ENCODE measurements around the gene PLA2G6. TPM values are rescaled to one million over a fixed set of nuclear protein-coding genes. Genes with fewer than 3 reads are reported as not detected.

PLA2G6 gene
- total and polyA plus RNA-seq, 2 experiments from 2014 or later: 28.2 to 30.2 TPM

DNA sequence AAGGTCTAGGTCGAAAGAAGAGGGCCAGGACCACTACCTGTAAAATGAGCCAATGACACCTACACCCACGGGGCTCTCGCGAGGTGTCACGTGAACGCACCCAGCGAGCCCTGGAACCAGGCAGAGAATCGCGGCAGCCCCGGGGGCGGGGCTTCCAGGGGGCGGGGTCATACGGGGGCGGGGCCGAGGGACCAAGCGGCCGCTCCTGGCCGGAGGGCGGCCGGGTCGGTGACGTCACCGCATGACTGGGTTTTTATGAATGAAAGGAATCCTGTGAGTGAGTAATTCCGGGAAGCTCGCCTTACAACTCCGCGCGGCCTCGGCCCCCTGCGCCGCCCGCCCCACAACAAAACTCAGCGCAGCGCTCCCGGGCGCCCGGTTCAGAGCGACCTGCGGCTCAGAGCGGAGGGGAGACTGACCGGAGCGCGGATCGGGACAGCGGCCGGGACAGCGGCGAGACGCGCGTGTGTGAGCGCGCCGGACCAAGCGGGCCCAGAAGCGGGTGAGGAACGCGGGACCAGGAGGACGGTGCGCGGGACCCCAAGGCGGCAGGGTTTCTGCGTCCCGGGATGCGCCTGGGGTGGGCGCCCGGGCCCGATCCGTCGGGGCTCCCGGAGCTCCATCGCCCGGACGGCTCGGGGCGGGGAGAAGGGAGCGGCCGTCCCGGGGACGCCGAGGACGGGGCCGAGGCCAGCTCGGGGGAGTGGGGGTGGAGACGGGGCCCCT lies 20.2 kb upstream of the PLA2G6 start, which contains the start of gene MAFF:
Gene MAFF, plus strand, starts transcription at position 284 of the 726 bp plus-strand sequence. CDS start 11,860 bp downstream, outside the sequence.
- Histone ChIP-seq H3K4me3 (peak within 1 kb of the TSS; percentile 66), H3K79me2 (peaks cover 37% of the 10 kb centered on the region), H3K9me2 (replicated peaks; ENCODE audit: insufficient read depth) (no peaks in the 10 kb centered on the region), H3K4me1 (ENCODE audit: insufficient read depth) (no peaks in the 10 kb centered on the region), H3K27ac (peak within 1 kb of the TSS; percentile 98), H2AFZ (peak within 1 kb of the TSS; percentile 32), H3K4me2 (peak within 1 kb of the TSS; percentile 96), H3K9me3 (ENCODE audit: low read depth) (no peaks in the 10 kb centered on the region), H3K36me3 (replicated peaks; ENCODE audit: insufficient read depth, low read depth) (no peaks in the 10 kb centered on the region), H3K27me3 (no peaks in the 10 kb centered on the region), H4K20me1 (ENCODE audit: insufficient read depth, poor library complexity, severe bottlenecking) (peaks cover 33% of the 10 kb centered on the region)
- WGBS (ENCODE audit: low lambda C conversion rate, missing lambda C conversion rate): under 1% methylated on average over 69 of the region's 85 CpGs
- DNase-seq (ENCODE audit: low spot score): peak; percentile 99
- TF ChIP-seq, protein P1, sequence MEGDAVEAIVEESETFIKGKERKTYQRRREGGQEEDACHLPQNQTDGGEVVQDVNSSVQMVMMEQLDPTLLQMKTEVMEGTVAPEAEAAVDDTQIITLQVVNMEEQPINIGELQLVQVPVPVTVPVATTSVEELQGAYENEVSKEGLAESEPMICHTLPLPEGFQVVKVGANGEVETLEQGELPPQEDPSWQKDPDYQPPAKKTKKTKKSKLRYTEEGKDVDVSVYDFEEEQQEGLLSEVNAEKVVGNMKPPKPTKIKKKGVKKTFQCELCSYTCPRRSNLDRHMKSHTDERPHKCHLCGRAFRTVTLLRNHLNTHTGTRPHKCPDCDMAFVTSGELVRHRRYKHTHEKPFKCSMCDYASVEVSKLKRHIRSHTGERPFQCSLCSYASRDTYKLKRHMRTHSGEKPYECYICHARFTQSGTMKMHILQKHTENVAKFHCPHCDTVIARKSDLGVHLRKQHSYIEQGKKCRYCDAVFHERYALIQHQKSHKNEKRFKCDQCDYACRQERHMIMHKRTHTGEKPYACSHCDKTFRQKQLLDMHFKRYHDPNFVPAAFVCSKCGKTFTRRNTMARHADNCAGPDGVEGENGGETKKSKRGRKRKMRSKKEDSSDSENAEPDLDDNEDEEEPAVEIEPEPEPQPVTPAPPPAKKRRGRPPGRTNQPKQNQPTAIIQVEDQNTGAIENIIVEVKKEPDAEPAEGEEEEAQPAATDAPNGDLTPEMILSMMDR (IDR thresholded peaks at IDR 0.05; ENCODE audit: poor library complexity): no peak
- no peak for TF ChIP-seq EZH2phosphoT487 (IDR thresholded peaks at IDR 0.05; ENCODE audit: low read depth, severe bottlenecking, unreplicated experiment)
- no peak for TF ChIP-seq EZH2 (IDR thresholded peaks at IDR 0.05; ENCODE audit: borderline replicate concordance)

DNA sequence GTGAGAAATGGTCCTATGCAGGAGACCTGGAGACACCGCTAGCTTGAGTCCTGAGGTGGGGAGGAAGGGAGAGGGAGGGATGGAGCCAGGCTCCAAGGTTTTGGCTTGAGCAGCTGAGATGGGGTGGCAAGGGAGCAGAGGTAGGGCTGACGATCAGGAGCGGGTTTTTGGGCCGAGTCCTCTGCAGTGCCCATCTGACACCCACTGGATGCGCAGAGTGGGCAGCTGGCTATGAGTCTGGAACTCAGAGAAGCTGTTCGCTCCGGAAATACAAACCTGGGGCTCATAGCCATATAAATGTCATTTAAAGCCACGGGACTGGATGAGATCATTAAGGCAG lies 19.7 kb upstream of the PLA2G6 start:
- H3K4me2 ChIP-seq: peak overlapping the region; percentile 70
- no peak for TF ChIP-seq EZH2 (IDR thresholded peaks at IDR 0.05; ENCODE audit: borderline replicate concordance)
- TF ChIP-seq EZH2phosphoT487 (IDR thresholded peaks at IDR 0.05; ENCODE audit: low read depth, severe bottlenecking, unreplicated experiment): no peak
- TF ChIP-seq, protein P1 (IDR thresholded peaks at IDR 0.05; ENCODE audit: poor library complexity): no peak
- WGBS (ENCODE audit: low lambda C conversion rate, missing lambda C conversion rate): 21% methylated on average over 8 of the region's 8 CpGs
- peaks cover 28% of the 10 kb centered on the region for H4K20me1 ChIP-seq (ENCODE audit: insufficient read depth, poor library complexity, severe bottlenecking)
- no peaks in the 10 kb centered on the region for H3K9me3 ChIP-seq (ENCODE audit: low read depth)
- no peaks in the 10 kb centered on the region for H3K27me3 ChIP-seq
- H3K36me3 ChIP-seq (replicated peaks; ENCODE audit: insufficient read depth, low read depth): no peaks in the 10 kb centered on the region
- no peak for DNase-seq (ENCODE audit: low spot score)
- peak overlapping the region; percentile 74 for H3K27ac ChIP-seq
- no peak overlapping the region for H3K4me3 ChIP-seq
- H3K4me1 ChIP-seq (ENCODE audit: insufficient read depth): no peaks in the 10 kb centered on the region
- H3K9me2 ChIP-seq (replicated peaks; ENCODE audit: insufficient read depth): no peaks in the 10 kb centered on the region
- H3K79me2 ChIP-seq: peaks cover 32% of the 10 kb centered on the region
- H2AFZ ChIP-seq: peak overlapping the region; percentile 32

DNA sequence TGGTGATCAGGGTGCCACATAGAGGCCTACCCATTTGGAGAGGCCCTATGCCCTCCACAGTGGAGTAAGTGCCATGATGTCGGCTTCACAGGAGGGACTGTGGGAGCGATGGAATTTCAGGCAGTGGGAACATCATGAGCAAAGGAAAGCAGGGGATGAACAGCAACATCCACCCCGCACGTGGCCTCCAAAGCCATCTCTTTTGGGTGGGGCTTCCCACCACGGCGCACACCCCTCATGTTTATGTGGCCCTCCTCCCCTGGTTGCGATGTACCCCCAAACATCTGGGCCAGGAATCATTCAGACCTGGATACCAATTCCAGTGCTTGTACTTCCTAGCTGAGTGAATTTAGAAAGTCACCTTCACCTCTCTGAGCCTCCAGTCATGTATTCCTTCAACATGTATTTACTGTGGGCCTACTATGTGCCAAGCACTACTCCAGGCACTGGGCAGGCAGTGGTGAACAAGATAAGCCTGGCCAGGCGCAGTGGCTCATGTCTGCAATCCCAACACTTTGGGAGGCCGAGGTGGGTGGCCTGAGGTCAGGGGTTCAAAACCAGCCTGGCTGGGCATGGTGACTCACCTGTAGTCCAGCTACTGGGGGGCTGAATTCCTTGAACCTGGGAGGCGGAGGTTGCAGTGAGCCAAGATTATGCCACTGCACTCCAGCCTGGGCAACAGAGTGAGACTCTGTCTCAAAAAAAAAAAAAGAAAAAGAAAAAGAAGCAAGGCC lies 18.4 kb upstream of the PLA2G6 start:
- Histone ChIP-seq H3K27me3 (no peaks in the 10 kb centered on the region), H3K4me3 (no peak overlapping the region), H3K4me2 (no peak overlapping the region), H3K9me3 (ENCODE audit: low read depth) (no peaks in the 10 kb centered on the region), H3K9me2 (replicated peaks; ENCODE audit: insufficient read depth) (no peaks in the 10 kb centered on the region), H2AFZ (no peak overlapping the region), H3K79me2 (peaks cover 22% of the 10 kb centered on the region), H3K4me1 (ENCODE audit: insufficient read depth) (no peaks in the 10 kb centered on the region), H3K27ac (no peak overlapping the region), H4K20me1 (ENCODE audit: insufficient read depth, poor library complexity, severe bottlenecking) (peaks cover 17% of the 10 kb centered on the region), H3K36me3 (replicated peaks; ENCODE audit: insufficient read depth, low read depth) (no peaks in the 10 kb centered on the region)
- no peak for DNase-seq (ENCODE audit: low spot score)
- TF ChIP-seq, protein P1 (IDR thresholded peaks at IDR 0.05; ENCODE audit: poor library complexity): no peak
- TF ChIP-seq EZH2 (IDR thresholded peaks at IDR 0.05; ENCODE audit: borderline replicate concordance) (no peak), EZH2phosphoT487 (IDR thresholded peaks at IDR 0.05; ENCODE audit: low read depth, severe bottlenecking, unreplicated experiment) (no peak)
- whole genome bisulfite sequencing (ENCODE audit: low lambda C conversion rate, missing lambda C conversion rate): 92% methylated on average over 10 of the region's 10 CpGs

Data from hepatocyte (in vitro differentiated cells).